Stomach (tissue), 9 donors: ENCODE results near the gene RREB1. TPM values are rescaled to one million over a fixed set of nuclear protein-coding genes. Genes with fewer than 3 reads are reported as not detected.

Source experiments
- DNase-seq, 2 donors: peaks; one replicate each; pipeline versions ENCODE4 v3.0.0 to v3.0.0-alpha.2; 2013 to 2019
- H3K27ac ChIP-seq, 5 donors: fragments of 200-600 bp in 4 of 5; sonication (generic) in 4 of 5; one replicate each; pipeline ENCODE4 v1.5.1; 2013 to 2019; ENCODE audit warnings: mild to moderate bottlenecking in 1 of 5, moderate library complexity in 1 of 5
- H3K27me3 ChIP-seq, 3 donors: fragments of 200-600 bp; sonication (generic); one replicate each; pipeline ENCODE4 v1.5.1; 2017 to 2019; ENCODE audit warnings: mixed run types in 1 of 3
- H3K36me3 ChIP-seq, 4 donors: fragments of 200-600 bp; sonication (generic); 1 replicate in 3 of 4; 2 replicates in 1 of 4; pipeline ENCODE4 v1.5.1; 2016 to 2019
- H3K4me1 ChIP-seq, 4 donors: fragments of 200-600 bp; sonication (generic); one replicate each; pipeline ENCODE4 v1.5.1; 2016 to 2019
- H3K4me3 ChIP-seq, 4 donors: fragments of 200-600 bp; sonication (generic) in 3 of 4; one replicate each; pipeline ENCODE4 v1.5.1; 2016 to 2019; ENCODE audit warnings: mild to moderate bottlenecking in 1 of 4
- H3K9me3 ChIP-seq, 4 donors: fragments of 200-600 bp; sonication (generic); one replicate each; pipeline ENCODE4 v1.5.1; 2016 to 2019
- EP300 ChIP-seq: sonication (generic); formaldehyde crosslinking; IDR thresholded peaks from one replicate; pipeline ENCODE4 v1.6.1; 2017; ENCODE audit warnings: antibody characterized with exemption
- POLR2A ChIP-seq, 4 donors: fragments of 450-650 bp; IDR thresholded peaks; one replicate each; pipeline ENCODE4 v1.6.1; 2016; ENCODE audit warnings: antibody characterized with exemption in 4 of 4, control low read depth in 2 of 4, mild to moderate bottlenecking in 1 of 4, moderate library complexity in 1 of 4
- POLR2AphosphoS5 ChIP-seq, 3 donors: sonication (generic); formaldehyde crosslinking; IDR thresholded peaks; one replicate each; pipeline ENCODE4 v1.6.1; 2016; ENCODE audit warnings: antibody characterized with exemption in 3 of 3
- WGBS, 5 donors: extraction: QIAGEN DNeasy Blood & Tissue Kit in 3 of 5; methylation state at CpG; one replicate each; pipeline versions ENCODE4 v1.1.5 to v1.1.7; 2013 to 2018; 5-methylcytosine and 5-hydroxymethylcytosine counted together
- intact Hi-C: fragments of 100-400 bp; cut with DNase I; formaldehyde crosslinking; loops from one replicate; pipeline ENCODE4 v1.15.1; 2023; ENCODE audit warnings: low total_unique reads
- polyA plus RNA-seq, 3 donors: library from polyadenylated mRNA; stranded (reverse); fragments of 200-250 nt; gene quantifications; one replicate each; pipeline ENCODE4 v1.2.3, GENCODE V29; 2013
- total RNA-seq, 5 donors: library from RNA; depleted of rRNA; stranded (reverse); fragments of >200 nt; gene quantifications; one replicate each; pipeline versions ENCODE4 v1.1.0 to v1.2.3, GENCODE V29; 2014 to 2016
- TF ChIP-seq, protein P1 (sequence below), 7 experiments: fragments of 450-650 bp in 4 of 7; fragments of 200-600 bp in 3 of 7; sonication (generic) in 3 of 7; IDR thresholded peaks; one replicate each; pipeline ENCODE4 v1.5.1; 2016 to 2019; ENCODE audit warnings: antibody characterized with exemption in 7 of 7, control low read depth in 2 of 7, mild to moderate bottlenecking in 1 of 7
- donor health status: healthy with polysubstance abuse.
- donor health status: Bipolar disorder and iron deficiency.
- donor health status: healthy.

The RREB1 gene
- total and polyA plus RNA-seq, 8 donors: 4.0 to 125 (median 45.3) TPM

DNA sequence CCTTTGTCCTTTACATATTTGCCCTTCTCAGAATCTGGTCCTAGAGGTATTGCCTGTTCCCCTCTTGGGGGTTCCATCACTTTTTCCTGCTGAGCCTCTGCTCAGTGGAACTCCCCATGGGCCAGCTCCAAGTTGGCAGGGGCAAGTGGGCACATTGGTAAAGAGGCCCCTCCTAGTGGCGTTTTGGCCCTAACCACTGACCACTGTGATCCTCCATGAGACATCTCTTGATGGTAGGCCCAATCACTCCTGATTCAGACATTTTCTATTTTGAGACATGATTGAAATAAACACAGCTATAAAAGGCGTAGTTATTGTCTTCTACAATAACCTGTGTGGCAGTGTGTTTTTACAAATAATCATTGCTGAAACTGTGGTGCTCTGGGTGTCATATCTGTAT lies 83.0 kb downstream of the RREB1 start:
- H3K27me3 ChIP-seq: no peaks in the 10 kb centered on the region
- no peak overlapping the region for H3K27ac ChIP-seq
- no peak overlapping the region for H3K4me3 ChIP-seq
- H3K4me1 ChIP-seq: peaks cover 5 to 19% (median 13%) of the 10 kb centered on the region in 4 donors
- H3K36me3 ChIP-seq: peaks cover 25 to 77% (median 58%) of the 10 kb centered on the region in 4 donors
- no peaks in the 10 kb centered on the region for H3K9me3 ChIP-seq
- intact Hi-C loops: no loop called here
- WGBS, 5 donors: 85 to 93% (median 89%) methylated on average over 2 of the region's 2 CpGs
- DNase-seq: no peak
- TF ChIP-seq EP300 (no peak), POLR2AphosphoS5 (IDR thresholded peaks at IDR 0.05) (no peak), POLR2A (IDR thresholded peaks at IDR 0.05) (no peak)
- TF ChIP-seq, protein P1, sequence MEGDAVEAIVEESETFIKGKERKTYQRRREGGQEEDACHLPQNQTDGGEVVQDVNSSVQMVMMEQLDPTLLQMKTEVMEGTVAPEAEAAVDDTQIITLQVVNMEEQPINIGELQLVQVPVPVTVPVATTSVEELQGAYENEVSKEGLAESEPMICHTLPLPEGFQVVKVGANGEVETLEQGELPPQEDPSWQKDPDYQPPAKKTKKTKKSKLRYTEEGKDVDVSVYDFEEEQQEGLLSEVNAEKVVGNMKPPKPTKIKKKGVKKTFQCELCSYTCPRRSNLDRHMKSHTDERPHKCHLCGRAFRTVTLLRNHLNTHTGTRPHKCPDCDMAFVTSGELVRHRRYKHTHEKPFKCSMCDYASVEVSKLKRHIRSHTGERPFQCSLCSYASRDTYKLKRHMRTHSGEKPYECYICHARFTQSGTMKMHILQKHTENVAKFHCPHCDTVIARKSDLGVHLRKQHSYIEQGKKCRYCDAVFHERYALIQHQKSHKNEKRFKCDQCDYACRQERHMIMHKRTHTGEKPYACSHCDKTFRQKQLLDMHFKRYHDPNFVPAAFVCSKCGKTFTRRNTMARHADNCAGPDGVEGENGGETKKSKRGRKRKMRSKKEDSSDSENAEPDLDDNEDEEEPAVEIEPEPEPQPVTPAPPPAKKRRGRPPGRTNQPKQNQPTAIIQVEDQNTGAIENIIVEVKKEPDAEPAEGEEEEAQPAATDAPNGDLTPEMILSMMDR (IDR thresholded peaks at IDR 0.05): no peak

DNA sequence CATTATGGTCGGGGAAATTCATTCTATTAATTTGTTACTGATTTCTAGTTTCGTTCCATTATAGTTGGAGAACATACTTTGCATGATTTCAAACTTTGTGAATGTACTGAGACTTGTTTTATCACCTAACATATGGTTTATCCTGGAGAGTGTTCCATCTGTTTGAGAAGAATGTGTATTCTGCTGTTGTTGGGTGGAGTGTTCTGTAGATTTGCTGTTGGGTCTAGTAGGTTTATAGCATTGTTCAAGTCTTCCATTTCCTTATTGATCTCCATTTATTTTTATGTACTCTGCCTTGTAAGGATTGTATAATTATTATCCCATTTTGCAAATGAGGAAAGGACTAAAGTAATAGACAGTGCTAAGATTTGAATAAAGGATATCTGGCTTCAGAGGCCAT lies 85.4 kb downstream of the RREB1 start:
- Histone ChIP-seq H3K9me3 (no peaks in the 10 kb centered on the region), H3K27ac (no peak overlapping the region), H3K4me3 (no peak overlapping the region), H3K27me3 (no peaks in the 10 kb centered on the region), H3K36me3 (peaks cover 29 to 69% (median 53%) of the 10 kb centered on the region in 4 donors), H3K4me1 (peaks cover 6 to 24% (median 13%) of the 10 kb centered on the region in 4 donors)
- WGBS, 5 donors: 94 to 99% (median 97%) methylated on average over 2 of the region's 2 CpGs
- intact Hi-C loops: no loop called here
- DNase-seq: no peak
- TF ChIP-seq EP300: no peak
- TF ChIP-seq POLR2AphosphoS5 (IDR thresholded peaks at IDR 0.05): no peak
- TF ChIP-seq, protein P1 (IDR thresholded peaks at IDR 0.05): no peak
- no peak for TF ChIP-seq POLR2A (IDR thresholded peaks at IDR 0.05)

DNA sequence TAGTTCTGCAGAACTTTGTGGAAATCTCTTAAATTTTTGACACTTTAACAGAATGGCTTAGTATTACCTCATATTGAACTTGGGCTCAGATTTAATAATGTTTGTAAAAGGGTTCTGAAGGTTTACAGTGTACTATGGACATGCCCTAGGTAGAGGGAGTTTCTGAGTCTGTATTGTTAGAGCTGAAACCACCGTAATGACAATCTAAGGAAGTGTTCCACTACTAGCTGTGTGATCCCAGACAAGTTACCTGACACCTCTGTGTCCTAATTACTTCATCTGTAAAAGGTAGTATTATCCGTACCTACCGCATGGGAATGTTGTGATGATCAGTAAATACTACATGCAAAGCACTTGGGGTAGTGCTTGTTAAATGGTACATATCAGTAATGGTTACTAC lies 86.9 kb downstream of the RREB1 start:
- no peak overlapping the region for H3K27ac ChIP-seq
- 55 to 80% (median 70%) methylated on average over 3 of the region's 3 CpGs for WGBS, 5 donors

DNA sequence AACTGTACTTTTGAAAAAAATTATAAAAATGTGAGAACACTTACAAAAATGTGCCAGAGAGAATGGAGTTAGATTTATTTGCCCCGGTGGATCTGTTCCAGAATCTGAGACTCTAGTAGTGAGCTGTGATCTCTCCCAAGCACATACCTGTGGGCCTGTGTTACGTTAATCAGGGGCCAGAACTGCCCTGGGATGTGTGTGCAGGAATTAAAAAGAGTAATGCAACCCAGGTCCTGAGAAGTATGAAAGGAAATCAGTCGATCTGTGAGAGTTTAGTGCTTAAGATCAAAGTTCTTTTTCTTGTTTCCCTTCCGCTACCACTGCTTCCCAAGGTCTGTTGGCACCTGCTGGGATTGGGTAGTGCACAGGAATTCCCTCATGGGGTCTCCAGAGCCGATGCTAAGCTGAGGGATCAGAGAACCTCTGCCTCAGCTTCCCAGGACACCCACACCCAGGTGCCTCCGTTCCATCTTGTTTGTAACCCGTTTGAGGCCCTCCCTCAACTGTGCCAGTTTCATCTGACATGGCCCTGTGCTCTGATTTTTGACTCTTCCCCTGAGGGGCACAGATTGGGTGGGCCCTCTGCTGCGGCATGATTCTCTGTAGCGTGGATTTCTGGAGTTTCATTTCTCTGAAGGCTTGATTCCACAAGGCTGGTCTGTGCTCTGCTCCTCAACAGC lies 87.7 kb downstream of the RREB1 start:
- Histone ChIP-seq H3K36me3 (peaks cover 13 to 50% (median 33%) of the 10 kb centered on the region in 4 donors), H3K27ac (peak overlapping the region in 2 of 5 donors; percentile 5 to 20), H3K4me1 (peaks cover 9 to 32% (median 18%) of the 10 kb centered on the region in 4 donors), H3K9me3 (no peaks in the 10 kb centered on the region), H3K27me3 (no peaks in the 10 kb centered on the region), H3K4me3 (no peak overlapping the region)
- peak in 1 of 2 donors; percentile 27 for DNase-seq
- WGBS, 5 donors: 53 to 66% (median 59%) methylated on average over 9 of the region's 9 CpGs
- TF ChIP-seq, protein P1 (IDR thresholded peaks at IDR 0.05): no peak
- TF ChIP-seq POLR2AphosphoS5 (IDR thresholded peaks at IDR 0.05) (no peak), POLR2A (IDR thresholded peaks at IDR 0.05) (no peak), EP300 (no peak)
- intact Hi-C loops: no loop called here

More for the DNA sequence above, 86.9 kb downstream of the RREB1 start:
- Histone ChIP-seq H3K27me3 (no peaks in the 10 kb centered on the region), H3K4me1 (peaks cover 6 to 29% (median 13%) of the 10 kb centered on the region in 4 donors), H3K9me3 (no peaks in the 10 kb centered on the region), H3K4me3 (no peak overlapping the region), H3K36me3 (peaks cover 15 to 58% (median 41%) of the 10 kb centered on the region in 4 donors)
- intact Hi-C loops: no loop called here
- TF ChIP-seq, protein P1 (IDR thresholded peaks at IDR 0.05): no peak
- TF ChIP-seq POLR2A (IDR thresholded peaks at IDR 0.05): no peak
- TF ChIP-seq POLR2AphosphoS5 (IDR thresholded peaks at IDR 0.05): no peak
- TF ChIP-seq EP300: no peak
- no peak for DNase-seq
